ENCODE results near the gene ANP32E. TPM values are rescaled to one million over a fixed set of nuclear protein-coding genes. Genes with fewer than 3 reads are reported as not detected.

Gene ANP32E
- total RNA-seq, 1 donor from 2014 or later: 35.6 TPM

DNA sequence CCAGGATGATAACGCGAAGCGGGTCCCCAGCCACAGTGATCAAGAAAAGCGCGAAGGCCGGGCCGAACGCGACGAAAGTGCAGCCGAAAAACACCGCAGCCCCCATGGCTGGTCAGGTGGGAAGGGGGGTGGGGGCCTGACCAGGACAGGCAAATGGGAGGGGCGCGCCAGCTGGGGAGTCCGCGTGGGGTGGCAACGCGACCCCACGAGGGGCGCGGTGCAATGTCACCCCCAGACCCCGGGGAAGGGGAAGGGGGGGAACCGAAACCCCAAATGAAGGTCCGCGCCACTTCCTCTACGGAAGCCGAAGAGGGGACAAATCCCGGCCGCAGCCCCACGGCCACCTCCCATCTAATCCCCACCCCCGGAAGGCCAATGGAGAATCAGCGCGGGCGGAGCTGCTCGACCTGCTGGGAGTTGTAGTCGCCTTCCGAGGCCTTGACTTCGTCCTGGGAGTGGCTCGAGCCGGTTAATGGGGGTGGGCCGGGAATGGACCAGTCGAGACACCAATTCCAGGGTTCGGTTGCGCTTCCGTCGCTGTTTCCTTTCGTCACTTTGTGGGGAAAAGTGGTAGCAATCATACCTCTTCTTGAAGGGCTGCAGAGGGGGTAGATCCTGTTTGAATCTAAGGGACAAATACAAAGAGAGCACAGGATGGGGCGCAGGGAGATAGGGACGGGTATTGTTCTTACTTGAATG lies 32.9 kb upstream of the ANP32E start, which contains the start of gene APH1A:
TSS of gene APH1A (minus strand) at position 312 of the 699 bp plus-strand sequence. CDS start at position 106, 206 bp downstream.
- Mint-ChIP-seq H3K4me1 (ENCODE audit: unreplicated experiment) (peaks cover 79% of the 10 kb centered on the region), H3K9me3 (ENCODE audit: unreplicated experiment) (no peaks in the 10 kb centered on the region), H3K4me3 (ENCODE audit: unreplicated experiment) (peak within 1 kb of the TSS; percentile 99), H3K27me3 (ENCODE audit: unreplicated experiment) (peaks cover 25% of the 10 kb centered on the region), H3K36me3 (ENCODE audit: low read depth, unreplicated experiment) (peaks cover 47% of the 10 kb centered on the region), H3K27ac (ENCODE audit: unreplicated experiment) (peak within 1 kb of the TSS; percentile 99)
- TF ChIP-seq, protein P1, sequence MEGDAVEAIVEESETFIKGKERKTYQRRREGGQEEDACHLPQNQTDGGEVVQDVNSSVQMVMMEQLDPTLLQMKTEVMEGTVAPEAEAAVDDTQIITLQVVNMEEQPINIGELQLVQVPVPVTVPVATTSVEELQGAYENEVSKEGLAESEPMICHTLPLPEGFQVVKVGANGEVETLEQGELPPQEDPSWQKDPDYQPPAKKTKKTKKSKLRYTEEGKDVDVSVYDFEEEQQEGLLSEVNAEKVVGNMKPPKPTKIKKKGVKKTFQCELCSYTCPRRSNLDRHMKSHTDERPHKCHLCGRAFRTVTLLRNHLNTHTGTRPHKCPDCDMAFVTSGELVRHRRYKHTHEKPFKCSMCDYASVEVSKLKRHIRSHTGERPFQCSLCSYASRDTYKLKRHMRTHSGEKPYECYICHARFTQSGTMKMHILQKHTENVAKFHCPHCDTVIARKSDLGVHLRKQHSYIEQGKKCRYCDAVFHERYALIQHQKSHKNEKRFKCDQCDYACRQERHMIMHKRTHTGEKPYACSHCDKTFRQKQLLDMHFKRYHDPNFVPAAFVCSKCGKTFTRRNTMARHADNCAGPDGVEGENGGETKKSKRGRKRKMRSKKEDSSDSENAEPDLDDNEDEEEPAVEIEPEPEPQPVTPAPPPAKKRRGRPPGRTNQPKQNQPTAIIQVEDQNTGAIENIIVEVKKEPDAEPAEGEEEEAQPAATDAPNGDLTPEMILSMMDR (IDR thresholded peaks at IDR 0.05; ENCODE audit: unreplicated experiment): no peak
- peak; percentile 93 for DNase-seq (ENCODE audit: low spot score)

DNA sequence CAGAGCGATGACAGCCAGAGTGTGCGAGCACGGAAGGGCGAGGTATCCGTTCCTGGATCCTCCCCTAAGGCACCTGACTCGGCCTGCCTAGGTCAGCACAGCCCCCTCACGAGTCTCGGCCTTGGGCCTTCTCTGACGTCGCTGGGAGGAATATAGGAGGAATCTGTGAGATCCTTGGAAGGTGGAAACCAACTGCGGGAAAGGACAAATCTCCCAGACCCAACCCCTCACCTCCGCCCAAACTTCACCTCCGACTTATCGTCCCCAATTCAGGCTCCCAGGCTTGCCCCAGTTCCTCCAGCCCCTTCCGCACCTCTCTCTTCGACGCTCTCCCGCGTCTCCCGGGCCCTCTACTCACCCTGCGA lies 32.4 kb upstream of the ANP32E start:
- peaks cover 43% of the 10 kb centered on the region for H3K36me3 Mint-ChIP-seq (ENCODE audit: low read depth, unreplicated experiment)
- TF ChIP-seq, protein P1 (IDR thresholded peaks at IDR 0.05; ENCODE audit: unreplicated experiment): no peak
- peaks cover 23% of the 10 kb centered on the region for H3K27me3 Mint-ChIP-seq (ENCODE audit: unreplicated experiment)
- no peaks in the 10 kb centered on the region for H3K9me3 Mint-ChIP-seq (ENCODE audit: unreplicated experiment)
- peak overlapping the region; percentile 99 for H3K4me3 Mint-ChIP-seq (ENCODE audit: unreplicated experiment)
- peaks cover 77% of the 10 kb centered on the region for H3K4me1 Mint-ChIP-seq (ENCODE audit: unreplicated experiment)
- H3K27ac Mint-ChIP-seq (ENCODE audit: unreplicated experiment): peak overlapping the region; percentile 99
- DNase-seq (ENCODE audit: low spot score): peak; percentile 41

DNA sequence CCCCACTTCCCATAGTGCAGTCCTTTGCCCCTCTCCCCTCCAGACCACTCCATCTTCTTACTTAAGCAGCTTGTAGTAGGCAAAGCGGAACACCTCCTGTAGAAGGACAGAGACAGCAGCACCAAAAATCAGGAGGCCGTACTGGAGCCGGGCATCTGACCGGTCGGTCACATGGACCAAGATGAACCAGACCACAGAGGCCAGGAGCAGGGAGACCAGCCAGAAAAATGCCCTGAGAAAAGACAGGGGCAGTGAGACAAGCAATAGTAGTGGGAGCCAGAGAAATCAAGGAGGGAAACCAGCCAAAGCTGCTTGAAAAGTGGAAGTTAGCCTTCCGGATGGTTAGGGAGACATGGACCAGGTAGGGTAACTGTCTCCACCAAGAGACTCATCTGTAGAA lies 32.0 kb upstream of the ANP32E start:
- peaks cover 22% of the 10 kb centered on the region for H3K27me3 Mint-ChIP-seq (ENCODE audit: unreplicated experiment)
- peaks cover 43% of the 10 kb centered on the region for H3K36me3 Mint-ChIP-seq (ENCODE audit: low read depth, unreplicated experiment)
- TF ChIP-seq, protein P1 (IDR thresholded peaks at IDR 0.05; ENCODE audit: unreplicated experiment): no peak
- H3K4me3 Mint-ChIP-seq (ENCODE audit: unreplicated experiment): peak overlapping the region; percentile 99
- peaks cover 77% of the 10 kb centered on the region for H3K4me1 Mint-ChIP-seq (ENCODE audit: unreplicated experiment)
- H3K27ac Mint-ChIP-seq (ENCODE audit: unreplicated experiment): peak overlapping the region; percentile 99
- no peaks in the 10 kb centered on the region for H3K9me3 Mint-ChIP-seq (ENCODE audit: unreplicated experiment)
- no peak for DNase-seq (ENCODE audit: low spot score)

DNA sequence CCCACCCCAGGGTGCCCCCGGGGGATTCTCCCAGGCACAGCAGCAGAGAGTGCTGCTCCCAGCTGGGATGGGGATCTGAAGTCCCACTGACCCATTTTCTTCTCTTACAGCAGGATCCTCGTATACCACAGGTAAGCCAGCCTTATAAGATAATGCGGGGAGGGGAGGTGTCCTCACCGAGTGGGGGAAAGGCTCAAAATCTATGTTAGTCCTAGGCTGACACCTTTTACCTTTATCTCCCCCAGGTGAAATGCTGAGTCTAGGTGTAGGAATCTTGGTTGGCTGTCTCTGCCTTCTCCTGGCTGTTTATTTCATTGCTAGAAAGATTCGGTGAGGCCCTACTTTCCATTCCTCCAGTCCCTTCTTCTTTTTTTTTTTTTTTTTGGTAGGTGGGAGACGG lies 27.6 kb upstream of the ANP32E start:
- Mint-ChIP-seq H3K9me3 (ENCODE audit: unreplicated experiment) (no peaks in the 10 kb centered on the region), H3K27ac (ENCODE audit: unreplicated experiment) (no peak overlapping the region)

More for the DNA sequence above, 27.6 kb upstream of the ANP32E start:
- Mint-ChIP-seq H3K36me3 (ENCODE audit: low read depth, unreplicated experiment) (peaks cover 47% of the 10 kb centered on the region), H3K27me3 (ENCODE audit: unreplicated experiment) (peaks cover 15% of the 10 kb centered on the region), H3K4me3 (ENCODE audit: unreplicated experiment) (no peak overlapping the region), H3K4me1 (ENCODE audit: unreplicated experiment) (peaks cover 80% of the 10 kb centered on the region)
- TF ChIP-seq, protein P1 (IDR thresholded peaks at IDR 0.05; ENCODE audit: unreplicated experiment): no peak
- DNase-seq (ENCODE audit: low spot score): no peak

Data from endothelial cell (in vitro differentiated cells).